Measurements from ENCODE around the gene YTHDC2.

Gene YTHDC2

DNA sequence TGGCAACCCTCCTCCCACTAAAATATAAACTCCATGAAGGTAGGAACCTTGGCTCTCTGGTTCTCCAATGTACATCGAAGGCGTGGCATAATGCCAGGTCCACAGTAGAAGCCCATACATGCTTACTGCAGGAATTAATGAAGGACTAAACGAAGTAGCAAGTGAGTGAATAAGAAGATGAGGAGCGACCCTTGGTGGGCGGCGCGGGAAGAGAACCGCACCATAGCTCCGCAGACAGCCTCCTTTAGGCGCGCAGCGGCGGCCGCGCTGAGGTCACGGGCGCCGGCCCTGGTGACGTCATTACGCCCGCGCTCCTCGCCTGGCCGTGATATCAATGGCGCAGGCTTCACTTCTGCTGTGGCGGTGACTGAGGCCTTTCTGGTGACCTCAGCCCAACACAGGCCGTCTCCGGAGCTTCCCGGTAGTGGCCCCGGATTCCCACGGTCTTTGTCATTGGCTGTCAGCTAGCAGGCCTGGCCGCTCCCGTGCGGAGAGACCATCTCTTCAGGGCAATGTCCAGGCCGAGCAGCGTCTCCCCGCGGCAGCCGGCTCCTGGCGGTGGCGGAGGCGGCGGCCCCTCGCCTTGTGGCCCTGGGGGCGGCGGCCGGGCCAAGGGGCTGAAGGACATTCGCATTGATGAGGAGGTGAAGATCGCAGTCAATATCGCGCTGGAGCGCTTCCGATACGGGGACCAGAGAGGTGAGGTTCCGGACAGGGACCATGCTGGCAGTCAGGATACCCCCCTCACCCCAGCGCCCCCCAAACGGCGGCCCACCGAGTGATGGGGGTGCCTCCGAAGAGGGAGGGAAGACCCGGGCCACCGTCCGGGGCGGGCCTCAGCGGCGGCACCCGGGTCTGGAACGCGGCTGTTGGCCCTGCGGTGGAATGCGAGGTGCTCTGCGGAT lies at the start of gene YTHDC2:
Gene YTHDC2, plus strand, starts transcription at position 311 of the 905 bp plus-strand sequence. Its CDS starts 202 bp downstream, at position 513.
- DNase-seq (ENCODE audit: low read depth) = peak; percentile 73

DNA sequence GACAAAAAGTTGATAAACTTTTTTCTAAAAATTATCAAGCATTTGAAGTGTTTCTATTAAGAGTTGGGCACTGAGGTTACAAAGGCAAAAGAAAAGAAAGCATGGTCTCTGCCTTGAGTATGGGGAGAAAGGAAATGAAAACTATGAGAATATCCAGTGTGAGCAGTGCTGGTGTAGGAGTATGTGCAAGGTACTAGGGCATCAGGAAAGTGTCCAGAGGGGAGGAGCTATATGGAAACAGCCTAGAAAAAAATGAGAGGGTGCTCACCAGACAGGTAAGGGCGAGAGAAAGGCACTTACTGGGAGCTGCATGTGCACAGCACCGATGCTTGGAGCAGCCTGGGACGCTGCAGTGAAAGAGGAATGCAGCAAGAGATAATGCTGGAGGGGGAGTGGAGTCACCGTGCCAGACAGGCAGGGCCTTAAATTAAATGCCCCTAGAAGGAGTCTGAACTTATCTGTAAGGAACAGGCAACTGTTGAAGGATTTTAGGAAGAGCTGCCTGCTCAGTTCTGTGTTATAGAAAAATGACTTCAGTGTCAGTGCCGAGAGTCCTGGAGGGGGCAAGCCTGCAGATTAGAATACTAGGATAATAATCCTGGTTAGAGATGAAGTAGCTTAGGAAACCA lies 39.3 kb upstream of the YTHDC2 start:
- DNase-seq (ENCODE audit: low read depth) = no peak

DNA sequence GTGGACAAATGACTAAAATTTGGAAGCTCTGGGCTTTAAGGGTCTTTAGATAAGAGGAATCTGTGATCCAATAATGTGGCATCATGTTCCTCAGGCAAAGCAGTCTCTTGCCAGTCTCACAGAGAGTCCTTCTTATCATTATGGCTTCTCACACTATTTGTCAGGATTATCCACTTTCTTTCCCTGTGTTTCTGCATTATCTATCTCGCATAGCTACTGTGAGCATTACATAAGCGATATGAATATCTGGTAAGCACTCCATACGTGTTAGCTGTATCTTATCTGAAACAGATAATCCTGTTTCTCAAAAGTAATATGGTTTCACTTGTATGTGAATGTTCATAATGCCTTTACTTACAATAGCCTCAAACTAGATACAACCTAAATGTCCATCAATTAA lies 34.8 kb upstream of the YTHDC2 start:
- DNase-seq (ENCODE audit: low read depth) = no peak

DNA sequence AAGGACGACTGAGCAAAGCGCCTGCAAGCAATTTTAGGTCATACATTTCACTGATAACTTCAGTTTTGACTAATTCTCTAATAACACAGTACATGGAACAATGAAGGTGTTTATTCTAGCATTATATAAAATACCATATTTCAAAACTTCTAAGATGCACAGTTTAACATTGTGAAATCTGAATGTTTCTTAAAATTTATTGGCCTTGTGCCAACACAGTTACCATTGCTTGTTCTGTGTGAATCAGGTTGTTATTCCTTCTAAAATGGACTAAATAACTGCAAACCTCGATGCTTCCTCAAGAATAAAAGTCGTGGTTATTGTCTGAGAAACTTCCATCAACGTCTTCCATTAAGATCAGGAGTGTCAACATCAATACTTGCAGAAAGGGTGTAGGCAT lies 33.3 kb upstream of the YTHDC2 start:
- no peak for DNase-seq (ENCODE audit: low read depth)

- no peak for DNase-seq (ENCODE audit: low read depth)
These were observed 26.1 kb upstream of the YTHDC2 start for GRCh38 chr5:113487416-113487780.

- peak; percentile 79 for DNase-seq (ENCODE audit: low read depth)
These were observed 25.5 kb upstream of the YTHDC2 start, which contains the start of gene MCC for GRCh38 chr5:113487781-113488644. MCC (minus strand) TSS chr5:113488453.

GRCh38 chr5:113488645-113489184 lies 24.8 kb upstream of the YTHDC2 start:
- DNase-seq (ENCODE audit: low read depth) = no peak

DNA sequence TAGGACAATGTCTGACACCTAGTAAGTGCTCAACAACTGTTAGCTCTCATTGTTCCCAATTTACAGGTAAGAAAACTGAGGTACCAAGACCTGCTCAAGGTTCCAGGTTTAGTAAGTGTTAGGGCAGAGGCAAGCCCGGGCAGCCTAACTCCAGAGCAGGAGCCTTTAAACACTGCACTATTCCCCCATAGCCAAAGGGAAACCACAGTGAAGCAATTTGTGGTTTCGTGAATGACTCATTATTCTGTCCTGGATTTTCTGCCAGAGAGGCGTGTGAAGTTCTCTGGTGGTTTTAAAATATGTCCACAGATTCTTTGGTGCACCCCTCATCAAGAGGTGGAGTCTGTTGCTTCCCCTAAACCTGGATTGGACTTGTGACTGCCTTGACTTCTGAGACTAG lies 24.2 kb upstream of the YTHDC2 start:
- peak; percentile 97 for DNase-seq (ENCODE audit: low read depth)

GRCh38 chr5:113490317-113490716 lies 23.2 kb upstream of the YTHDC2 start:
- no peak for DNase-seq (ENCODE audit: low read depth)

DNA sequence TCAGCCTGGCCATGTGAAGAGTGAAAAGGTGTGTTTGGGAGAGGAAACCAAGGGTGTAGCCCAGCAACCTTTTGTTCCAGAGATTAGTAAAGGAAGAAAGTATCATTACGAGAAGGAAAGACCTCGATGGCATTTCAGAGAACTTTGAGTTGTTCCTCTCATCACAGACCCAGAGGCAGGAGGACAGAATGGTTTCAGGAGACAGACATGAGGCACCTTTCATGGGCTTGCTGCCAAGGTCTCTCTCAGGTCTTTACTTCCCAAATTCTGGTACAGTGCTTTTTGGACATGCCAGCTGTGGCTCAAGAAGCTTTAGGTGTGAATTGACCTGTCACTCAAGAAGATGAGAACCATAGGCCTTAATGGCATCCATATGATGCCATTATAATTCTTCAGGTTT lies 22.5 kb upstream of the YTHDC2 start:
- DNase-seq (ENCODE audit: low read depth) = no peak

- no peak for DNase-seq (ENCODE audit: low read depth)
These were observed 20.0 kb upstream of the YTHDC2 start for GRCh38 chr5:113493446-113493845.

GRCh38 chr5:113495422-113495841 lies 18.1 kb upstream of the YTHDC2 start:
- no peak for DNase-seq (ENCODE audit: low read depth)

GRCh38 chr5:113502073-113502472 lies 11.4 kb upstream of the YTHDC2 start:
- DNase-seq (ENCODE audit: low read depth) = no peak

DNA sequence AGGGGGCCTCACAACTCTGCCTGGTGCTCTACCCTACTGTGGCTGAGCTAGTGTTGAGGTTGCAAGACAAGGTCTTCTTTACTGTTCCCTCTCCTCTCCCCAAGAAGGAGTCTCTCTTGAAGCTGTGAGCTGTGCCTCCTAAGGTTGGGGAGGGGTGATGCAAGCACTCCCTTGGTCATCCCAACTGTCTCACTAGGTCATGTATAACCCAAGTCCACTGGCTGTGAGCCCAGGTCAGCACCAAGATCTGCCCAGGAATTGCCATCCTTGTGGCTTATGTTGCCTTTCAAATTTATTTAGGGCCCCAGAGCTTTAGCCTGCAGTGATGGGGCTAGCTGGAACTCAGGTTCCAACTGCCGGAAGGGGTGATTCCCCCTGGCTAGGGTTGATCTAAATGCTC lies 10.3 kb upstream of the YTHDC2 start:
- DNase-seq (ENCODE audit: low read depth) = no peak

GRCh38 chr5:113505181-113505580 lies 8.3 kb upstream of the YTHDC2 start:
- no peak for DNase-seq (ENCODE audit: low read depth)

- no peak for DNase-seq (ENCODE audit: low read depth)
These were observed 5.9 kb upstream of the YTHDC2 start for GRCh38 chr5:113507601-113508000.

DNA sequence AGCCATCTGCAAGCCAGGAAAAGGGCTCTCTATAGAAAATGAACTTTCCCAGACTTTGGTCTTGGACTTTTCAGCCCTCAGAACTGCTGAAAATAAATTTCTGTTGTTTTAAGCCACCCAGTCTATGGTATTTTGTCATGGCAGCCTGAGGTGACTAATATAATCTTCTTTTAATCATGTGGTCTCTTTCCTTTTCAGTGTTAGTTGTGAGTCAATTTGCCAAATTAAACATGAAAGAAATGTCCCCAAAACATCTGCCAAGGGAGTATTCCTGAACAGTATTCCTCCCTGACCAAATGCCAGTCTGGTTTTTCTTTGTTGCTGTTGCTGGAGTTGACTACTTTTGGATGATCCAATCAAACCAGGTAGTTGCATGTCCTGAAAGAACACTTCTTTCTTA lies 4.7 kb upstream of the YTHDC2 start:
- DNase-seq (ENCODE audit: low read depth) = no peak

GRCh38 chr5:113510836-113511451 lies 2.5 kb upstream of the YTHDC2 start:
- DNase-seq (ENCODE audit: low read depth) = no peak

- no peak for DNase-seq (ENCODE audit: low read depth)
These were observed 1.2 kb upstream of the YTHDC2 start for GRCh38 chr5:113512341-113512740.

- DNase-seq (ENCODE audit: low read depth) = no peak
These were observed 768 bp downstream of the YTHDC2 start for GRCh38 chr5:113514289-113514635.

DNA sequence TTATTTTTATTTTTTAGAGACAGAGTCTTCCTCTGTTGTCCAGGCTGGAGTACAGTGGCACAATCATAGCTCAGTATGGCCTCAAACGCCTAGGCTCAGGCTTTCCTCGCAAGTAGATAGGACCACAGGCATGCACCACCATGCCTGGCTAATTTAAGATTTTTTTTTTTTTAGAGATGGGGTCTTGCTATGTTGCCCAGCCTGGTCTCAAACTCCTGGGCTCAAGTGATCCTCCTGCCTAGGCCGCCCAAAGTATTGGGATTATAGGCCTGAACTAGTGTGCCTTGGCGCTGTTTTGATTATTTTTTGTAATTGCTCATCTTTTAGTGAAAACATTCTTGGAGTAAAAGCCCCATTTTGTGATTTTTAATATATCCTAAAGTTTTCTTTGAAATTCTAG lies 5.4 kb downstream of the YTHDC2 start:
- no peak for DNase-seq (ENCODE audit: low read depth)

GRCh38 chr5:113519412-113519811 lies 5.9 kb downstream of the YTHDC2 start:
- DNase-seq (ENCODE audit: low read depth) = no peak
